ENCODE measurements around the gene ALS2CL. TPM values are rescaled to one million over a fixed set of nuclear protein-coding genes. Genes with fewer than 3 reads are reported as not detected.
A peak's percentile ranks its signal among the peaks of the same experiment; 100 is the strongest.

ALS2CL gene
- total RNA-seq, 1 donor from 2014 or later = 13.5 TPM

GRCh38 chr3:46701181-46701939, 7.9 kb upstream of the ALS2CL start, which contains the start of gene TMIE:
Gene TMIE, plus strand, starts transcription at chr3:46701392. Its CDS starts 96 bp downstream, at chr3:46701488.
- peaks cover 18% of the 10 kb centered on the region for H3K27me3 ChIP-seq (ENCODE audit: insufficient read depth, low read length)
- peak within 1 kb of the TSS; percentile 28 for H3K4me3 ChIP-seq (ENCODE audit: insufficient read depth, low read depth, low read length)
- peak within 1 kb of the TSS; percentile 67 for H3K4me2 ChIP-seq (ENCODE audit: low read length)
- H3K36me3 ChIP-seq (ENCODE audit: insufficient read depth, low read length) = no peaks in the 10 kb centered on the region
- FAIRE-seq (no peak), DNase-seq (ENCODE audit: low read depth) (no peak)
- H4K20me1 ChIP-seq (ENCODE audit: insufficient read depth, low read length) = no peaks in the 10 kb centered on the region
- no peak within 1 kb of the TSS for H3K4me3 Mint-ChIP-seq (ENCODE audit: unreplicated experiment)
- H3K9me3 ChIP-seq (ENCODE audit: insufficient read depth, low read depth, low read length) = no peaks in the 10 kb centered on the region
- no peak within 1 kb of the TSS for H3K9ac ChIP-seq (ENCODE audit: low read length)
- H3K79me2 ChIP-seq (ENCODE audit: insufficient read depth, low read length) = no peaks in the 10 kb centered on the region
- TF ChIP-seq EZH2 (IDR thresholded peaks at IDR 0.05; ENCODE audit: insufficient read depth, low read length) (peak; percentile 67), CTCF (IDR thresholded peaks at IDR 0.05; ENCODE audit: insufficient read depth, low read depth, low read length) (no peak)
- H3K4me1 ChIP-seq (ENCODE audit: insufficient read depth, low read length) = peaks cover 6% of the 10 kb centered on the region
- H3K27ac Mint-ChIP-seq (ENCODE audit: unreplicated experiment) = no peak within 1 kb of the TSS
- H3K27ac ChIP-seq (ENCODE audit: low read depth, low read length) = no peak within 1 kb of the TSS
- peaks cover 1% of the 10 kb centered on the region for H3K9me3 Mint-ChIP-seq (ENCODE audit: unreplicated experiment)
- H3K36me3 Mint-ChIP-seq (ENCODE audit: low read depth, unreplicated experiment) = no peaks in the 10 kb centered on the region
- H2AFZ ChIP-seq (ENCODE audit: low read depth, low read length) = peak within 1 kb of the TSS; percentile 52
- peaks cover 30% of the 10 kb centered on the region for H3K27me3 Mint-ChIP-seq (ENCODE audit: low read depth, unreplicated experiment)
- H3K4me1 Mint-ChIP-seq (ENCODE audit: low read depth, unreplicated experiment) = peaks cover 17% of the 10 kb centered on the region

- H3K36me3 Mint-ChIP-seq (ENCODE audit: low read depth, unreplicated experiment) = no peaks in the 10 kb centered on the region
- peaks cover 1% of the 10 kb centered on the region for H3K9me3 Mint-ChIP-seq (ENCODE audit: unreplicated experiment)
- Histone ChIP-seq H3K27ac (ENCODE audit: low read depth, low read length) (no peak overlapping the region), H2AFZ (ENCODE audit: low read depth, low read length) (no peak overlapping the region), H3K9ac (ENCODE audit: low read length) (no peak overlapping the region), H3K4me3 (ENCODE audit: insufficient read depth, low read depth, low read length) (no peak overlapping the region), H3K36me3 (ENCODE audit: insufficient read depth, low read length) (no peaks in the 10 kb centered on the region), H3K9me3 (ENCODE audit: insufficient read depth, low read depth, low read length) (no peaks in the 10 kb centered on the region), H4K20me1 (ENCODE audit: insufficient read depth, low read length) (no peaks in the 10 kb centered on the region), H3K4me2 (ENCODE audit: low read length) (no peak overlapping the region), H3K27me3 (ENCODE audit: insufficient read depth, low read length) (peaks cover 18% of the 10 kb centered on the region), H3K4me1 (ENCODE audit: insufficient read depth, low read length) (no peaks in the 10 kb centered on the region), H3K79me2 (ENCODE audit: insufficient read depth, low read length) (no peaks in the 10 kb centered on the region)
- H3K4me1 Mint-ChIP-seq (ENCODE audit: low read depth, unreplicated experiment) = peaks cover 11% of the 10 kb centered on the region
- DNase-seq (ENCODE audit: low read depth) (no peak), FAIRE-seq (no peak)
- H3K27me3 Mint-ChIP-seq (ENCODE audit: low read depth, unreplicated experiment) = peaks cover 30% of the 10 kb centered on the region
- TF ChIP-seq CTCF (IDR thresholded peaks at IDR 0.05; ENCODE audit: insufficient read depth, low read depth, low read length) (no peak), EZH2 (IDR thresholded peaks at IDR 0.05; ENCODE audit: insufficient read depth, low read length) (no peak)
- no peak overlapping the region for H3K4me3 Mint-ChIP-seq (ENCODE audit: unreplicated experiment)
- H3K27ac Mint-ChIP-seq (ENCODE audit: unreplicated experiment) = no peak overlapping the region
Observed at GRCh38 chr3:46700772-46701171, 7.3 kb upstream of the ALS2CL start.

Data from astrocyte (in vitro differentiated cells and primary cell).